Cerebellar cortex (tissue), 1 donor: ENCODE results near the gene SAP30L.

ENCODE experiments used
- DNase-seq: peaks from one replicate; pipeline ENCODE4 v3.0.0-alpha.2; 2015; ENCODE audit warnings: low spot score

SAP30L gene

GRCh38 chr5:154445422-154446194, at the start of gene SAP30L:
TSS of gene SAP30L (plus strand) at chr5:154445997. CDS start at chr5:154446605, 608 bp downstream.
- DNase-seq: peak; percentile 93

GRCh38 chr5:154396128-154396527, 49.7 kb upstream of the SAP30L start:
- DNase-seq: no peak

GRCh38 chr5:154397652-154398406, 48.0 kb upstream of the SAP30L start:
- no peak for DNase-seq

- DNase-seq: no peak
Measured at GRCh38 chr5:154400678-154401077, 45.1 kb upstream of the SAP30L start.

- no peak for DNase-seq
Measured at GRCh38 chr5:154401355-154401754, 44.4 kb upstream of the SAP30L start.

- no peak for DNase-seq
Measured at GRCh38 chr5:154401931-154402330, 43.9 kb upstream of the SAP30L start.

GRCh38 chr5:154402611-154403010, 43.2 kb upstream of the SAP30L start:
- DNase-seq: no peak

- DNase-seq: no peak
Measured at GRCh38 chr5:154403234-154403633, 42.6 kb upstream of the SAP30L start.

- DNase-seq: no peak
Measured at GRCh38 chr5:154403776-154404387, 41.9 kb upstream of the SAP30L start.

- peak; percentile 74 for DNase-seq
Measured at GRCh38 chr5:154405078-154405792, 40.6 kb upstream of the SAP30L start.

GRCh38 chr5:154406231-154406630, 39.6 kb upstream of the SAP30L start:
- no peak for DNase-seq

- DNase-seq: no peak
Measured at GRCh38 chr5:154406826-154407225, 39.0 kb upstream of the SAP30L start.

- peak; percentile 76 for DNase-seq
Measured at GRCh38 chr5:154408811-154409210, 37.0 kb upstream of the SAP30L start.

- no peak for DNase-seq
Measured at GRCh38 chr5:154409230-154409840, 36.5 kb upstream of the SAP30L start.

- no peak for DNase-seq
Measured at GRCh38 chr5:154410008-154410407, 35.8 kb upstream of the SAP30L start.

- DNase-seq: no peak
Measured at GRCh38 chr5:154410786-154411185, 35.0 kb upstream of the SAP30L start.

GRCh38 chr5:154411338-154411737, 34.5 kb upstream of the SAP30L start:
- DNase-seq: no peak

- DNase-seq: no peak
Measured at GRCh38 chr5:154412316-154412715, 33.5 kb upstream of the SAP30L start.

- no peak for DNase-seq
Measured at GRCh38 chr5:154412925-154413324, 32.9 kb upstream of the SAP30L start.

- no peak for DNase-seq
Measured at GRCh38 chr5:154415114-154415513, 30.7 kb upstream of the SAP30L start.

GRCh38 chr5:154418344-154418820, 27.4 kb upstream of the SAP30L start:
- DNase-seq: no peak

GRCh38 chr5:154419236-154419635, 26.6 kb upstream of the SAP30L start:
- DNase-seq: no peak
